ENCODE results near the gene NFIA. TPM values are rescaled to one million over a fixed set of nuclear protein-coding genes. Genes with fewer than 3 reads are reported as not detected.

The NFIA gene
- polyA plus RNA-seq, 3 donors, result 1.4 to 5.3 (median 2.4) TPM

GRCh38 chr1:61053712-61054600 is 28.4 kb upstream of the NFIA start:
- peaks cover 13 to 24% of the 10 kb centered on the region in 2 donors for H3K36me3 Mint-ChIP-seq
- H3K9me3 Mint-ChIP-seq, result peaks cover 0 to 9% (median 5%) of the 10 kb centered on the region in 7 donors
- peak overlapping the region in 3 of 7 donors; percentile 21 to 65 (median 42) for H3K27ac Mint-ChIP-seq
- Histone ChIP-seq H3K9ac (ENCODE audit: insufficient read depth, low read length, poor library complexity, severe bottlenecking) (peak overlapping the region; percentile 40), H3K27me3 (ENCODE audit: control insufficient read depth in 2 of 2, insufficient read depth in 2 of 2, low read length in 2 of 2) (peaks cover 54 to 65% of the 10 kb centered on the region in 2 donors), H3K4me1 (ENCODE audit: control insufficient read depth in 1 of 2, insufficient read depth in 2 of 2, low read length in 2 of 2) (peaks cover 41 to 73% of the 10 kb centered on the region in 2 donors), H3K36me3 (replicated peaks in 1 of 2; ENCODE audit: control insufficient read depth in 1 of 2, insufficient read depth in 2 of 2, low read length in 2 of 2) (no peaks in the 10 kb centered on the region), H3K4me3 (replicated peaks in 1 of 3; ENCODE audit: low read depth in 2 of 3, low read length in 3 of 3) (peak overlapping the region; percentile 37 to 70 (median 39)), H3K9me3 (replicated peaks in 1 of 2; ENCODE audit: control insufficient read depth in 1 of 2, insufficient read depth in 1 of 2, low read length in 2 of 2) (peaks cover 0 to 8% of the 10 kb centered on the region in 2 donors), H3K4me2 (replicated peaks; ENCODE audit: extremely low read depth, low read length, poor library complexity, severe bottlenecking) (peak overlapping the region; percentile 79), H3K79me2 (ENCODE audit: insufficient read depth, low read length) (no peaks in the 10 kb centered on the region), H4K20me1 (ENCODE audit: insufficient read depth, low read length) (no peaks in the 10 kb centered on the region), H3K27ac (ENCODE audit: low read depth in 1 of 2, low read length in 2 of 2) (no peak overlapping the region), H2AFZ (ENCODE audit: insufficient read depth, low read depth, low read length, poor library complexity, severe bottlenecking) (peak overlapping the region; percentile 76)
- WGBS (ENCODE audit: insufficient coverage), result under 1% methylated on average over 45 of the region's 54 CpGs
- intact Hi-C loops (cut with micrococcal nuclease), result loop anchor here (5.0 kb wide), 3 partner anchors 33 to 798 kb away; no protein-coding TSS in a partner anchor
- H3K27me3 Mint-ChIP-seq (ENCODE audit: low read depth in 3 of 3), result peaks cover 58 to 72% (median 62%) of the 10 kb centered on the region in 3 donors
- peaks cover 64% of the 10 kb centered on the region for H3K4me1 Mint-ChIP-seq
- TF ChIP-seq CTCF (IDR thresholded peaks at IDR 0.05), result no peak
- peak overlapping the region; percentile 86 to 97 for H3K4me3 Mint-ChIP-seq
- peak in 1 of 3 donors; percentile 14 for DNase-seq

- intact Hi-C loops (cut with micrococcal nuclease), result loop anchor here (5.0 kb wide), 3 partner anchors 33 to 798 kb away; no protein-coding TSS in a partner anchor
- no peak for TF ChIP-seq CTCF (IDR thresholded peaks at IDR 0.05)
- Histone ChIP-seq H2AFZ (ENCODE audit: insufficient read depth, low read depth, low read length, poor library complexity, severe bottlenecking) (no peak overlapping the region), H3K4me2 (replicated peaks; ENCODE audit: extremely low read depth, low read length, poor library complexity, severe bottlenecking) (no peak overlapping the region), H3K27ac (ENCODE audit: low read depth in 1 of 2, low read length in 2 of 2) (no peak overlapping the region), H4K20me1 (ENCODE audit: insufficient read depth, low read length) (no peaks in the 10 kb centered on the region), H3K36me3 (replicated peaks in 1 of 2; ENCODE audit: control insufficient read depth in 1 of 2, insufficient read depth in 2 of 2, low read length in 2 of 2) (no peaks in the 10 kb centered on the region), H3K79me2 (ENCODE audit: insufficient read depth, low read length) (no peaks in the 10 kb centered on the region), H3K9ac (ENCODE audit: insufficient read depth, low read length, poor library complexity, severe bottlenecking) (no peak overlapping the region), H3K9me3 (replicated peaks in 1 of 2; ENCODE audit: control insufficient read depth in 1 of 2, insufficient read depth in 1 of 2, low read length in 2 of 2) (peaks cover 0 to 8% of the 10 kb centered on the region in 2 donors), H3K27me3 (ENCODE audit: control insufficient read depth in 2 of 2, insufficient read depth in 2 of 2, low read length in 2 of 2) (peaks cover 54 to 65% of the 10 kb centered on the region in 2 donors), H3K4me3 (replicated peaks in 1 of 3; ENCODE audit: low read depth in 2 of 3, low read length in 3 of 3) (peak overlapping the region in 1 of 3 experiments; percentile 70), H3K4me1 (ENCODE audit: control insufficient read depth in 1 of 2, insufficient read depth in 2 of 2, low read length in 2 of 2) (peaks cover 41 to 75% of the 10 kb centered on the region in 2 donors)
- no peak for DNase-seq
- 89% methylated on average over 8 of the region's 13 CpGs for WGBS (ENCODE audit: insufficient coverage)
- Mint-ChIP-seq H3K4me3 (peak overlapping the region; percentile 86 to 97), H3K27ac (no peak overlapping the region), H3K27me3 (ENCODE audit: low read depth in 3 of 3) (peaks cover 58 to 72% (median 62%) of the 10 kb centered on the region in 3 donors), H3K9me3 (peaks cover 0 to 9% (median 5%) of the 10 kb centered on the region in 7 donors), H3K36me3 (peaks cover 13 to 24% of the 10 kb centered on the region in 2 donors), H3K4me1 (peaks cover 65% of the 10 kb centered on the region)
Observed at GRCh38 chr1:61054601-61054993, 27.8 kb upstream of the NFIA start.
